Esophagus muscularis mucosa (tissue), 4 donors: ENCODE results near the gene RELA. TPM values are rescaled to one million over a fixed set of nuclear protein-coding genes. Genes with fewer than 3 reads are reported as not detected.

Experiments
- DNase-seq: peaks from one replicate; pipeline ENCODE4 v3.0.0-alpha.2; 2017; ENCODE audit errors: extremely low spot score
- H3K27ac ChIP-seq, 4 donors: fragments of 200-600 bp; sonication (generic); replicated peaks in 1 of 4; 1 replicate in 3 of 4; 2 replicates in 1 of 4; pipeline ENCODE4 v1.5.1; 2016 to 2019; ENCODE audit warnings: mild to moderate bottlenecking in 1 of 4
- H3K27me3 ChIP-seq, 4 donors: fragments of 200-600 bp; sonication (generic); one replicate each; pipeline versions ENCODE4 v1.5.1 to v1.6.0; 2016 to 2019
- H3K36me3 ChIP-seq, 4 donors: fragments of 200-600 bp; sonication (generic); one replicate each; pipeline ENCODE4 v1.5.1; 2016 to 2019
- H3K4me1 ChIP-seq, 4 donors: fragments of 200-600 bp; sonication (generic); one replicate each; pipeline ENCODE4 v1.5.1; 2016 to 2019
- H3K4me3 ChIP-seq, 4 donors: fragments of 200-600 bp; sonication (generic); 1 replicate in 2 of 4; 2 replicates in 2 of 4; pipeline ENCODE4 v1.5.1; 2016 to 2019; ENCODE audit warnings: mild to moderate bottlenecking in 4 of 4, moderate library complexity in 1 of 4
- H3K9me3 ChIP-seq, 4 donors: fragments of 200-600 bp; sonication (generic); 1 replicate in 3 of 4; 2 replicates in 1 of 4; pipeline ENCODE4 v1.5.1; 2016 to 2019
- EP300 ChIP-seq: sonication (generic); formaldehyde crosslinking; IDR thresholded peaks from one replicate; pipeline ENCODE4 v1.6.1; 2017; ENCODE audit warnings: antibody characterized with exemption
- POLR2A ChIP-seq: fragments of 450-650 bp; IDR thresholded peaks from one replicate; pipeline ENCODE4 v1.6.1; 2017; ENCODE audit warnings: antibody characterized with exemption, moderate library complexity, mild to moderate bottlenecking, low read depth
- POLR2AphosphoS5 ChIP-seq, 2 donors: sonication (generic); formaldehyde crosslinking; IDR thresholded peaks; one replicate each; pipeline ENCODE4 v1.6.1; 2017; ENCODE audit warnings: antibody characterized with exemption in 2 of 2
- WGBS: methylation state at CpG from one replicate; pipeline ENCODE4 v1.1.5; 2018; 5-methylcytosine and 5-hydroxymethylcytosine counted together
- intact Hi-C: fragments of 100-400 bp; cut with DNase I; formaldehyde crosslinking; loops from one replicate; pipeline ENCODE4 v1.15.1; 2023
- total RNA-seq, 4 donors: library from RNA; depleted of rRNA; stranded (reverse); fragments of >200 nt; gene quantifications; one replicate each; pipeline versions ENCODE4 v1.1.0 to v1.2.1, GENCODE V29; 2016
- TF ChIP-seq, protein P1 (sequence below), 3 experiments: fragments of 200-600 bp in 2 of 3; fragments of 450-650 bp in 1 of 3; sonication (generic) in 2 of 3; IDR thresholded peaks; one replicate each; pipeline ENCODE4 v1.5.1; 2017 to 2019; ENCODE audit warnings: antibody characterized with exemption in 3 of 3, mild to moderate bottlenecking in 2 of 3, moderate library complexity in 1 of 3

RELA gene
- total RNA-seq, 4 donors from 2014 or later: 51.5 to 84.6 (median 82.1) TPM

DNA sequence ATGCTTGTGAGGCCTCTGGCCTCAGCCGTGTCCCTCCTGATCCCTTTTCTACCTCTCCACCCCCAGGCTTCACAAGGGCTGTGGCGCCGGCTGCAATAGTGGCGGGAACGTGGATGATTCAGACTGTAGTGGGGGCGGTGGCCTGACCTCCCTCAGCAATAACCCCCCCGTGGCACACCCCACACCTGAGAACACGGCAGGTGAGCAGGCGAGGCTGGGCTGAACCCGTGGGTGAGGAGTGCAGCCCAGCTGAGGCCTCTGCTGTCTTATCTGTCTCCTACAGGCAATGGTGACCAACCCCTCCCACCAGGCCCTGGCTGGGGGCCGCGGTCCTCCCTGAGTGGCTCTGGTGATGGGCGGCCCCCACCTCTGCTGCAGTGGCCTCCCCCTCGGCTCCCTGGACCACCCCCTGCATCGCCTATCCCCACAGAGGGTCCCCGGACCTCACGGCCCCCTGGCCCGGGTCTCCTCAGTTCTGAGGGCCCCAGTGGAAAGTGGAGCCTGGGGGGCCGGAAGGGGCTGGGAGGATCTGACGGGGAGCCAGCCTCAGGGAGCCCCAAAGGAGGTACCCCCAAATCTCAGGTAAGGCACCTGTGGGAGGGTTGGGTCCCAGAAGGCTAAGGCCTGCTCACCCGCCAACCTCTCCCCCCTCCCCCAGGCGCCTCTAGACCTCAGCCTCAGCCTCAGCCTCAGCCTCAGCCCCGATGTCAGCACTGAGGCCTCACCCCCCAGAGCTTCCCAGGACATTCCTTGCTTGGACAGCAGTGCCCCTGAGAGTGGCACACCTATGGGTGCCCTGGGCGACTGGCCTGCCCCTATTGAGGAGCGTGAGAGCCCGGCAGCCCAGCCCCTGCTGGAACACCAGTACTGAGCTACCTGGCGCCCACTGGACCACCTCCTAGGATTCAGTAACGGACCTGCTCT, 26.3 kb downstream of the RELA start:
- Histone ChIP-seq H3K9me3 (no peaks in the 10 kb centered on the region), H3K27me3 (no peaks in the 10 kb centered on the region), H3K4me3 (no peak overlapping the region), H3K4me1 (peaks cover 41 to 52% (median 44%) of the 10 kb centered on the region in 4 donors), H3K27ac (peak overlapping the region; percentile 5 to 93 (median 87)), H3K36me3 (peaks cover 36 to 67% (median 65%) of the 10 kb centered on the region in 4 donors)
- DNase-seq: no peak
- TF ChIP-seq POLR2A (no peak), POLR2AphosphoS5 (IDR thresholded peaks at IDR 0.05) (no peak), EP300 (no peak)
- TF ChIP-seq, protein P1, sequence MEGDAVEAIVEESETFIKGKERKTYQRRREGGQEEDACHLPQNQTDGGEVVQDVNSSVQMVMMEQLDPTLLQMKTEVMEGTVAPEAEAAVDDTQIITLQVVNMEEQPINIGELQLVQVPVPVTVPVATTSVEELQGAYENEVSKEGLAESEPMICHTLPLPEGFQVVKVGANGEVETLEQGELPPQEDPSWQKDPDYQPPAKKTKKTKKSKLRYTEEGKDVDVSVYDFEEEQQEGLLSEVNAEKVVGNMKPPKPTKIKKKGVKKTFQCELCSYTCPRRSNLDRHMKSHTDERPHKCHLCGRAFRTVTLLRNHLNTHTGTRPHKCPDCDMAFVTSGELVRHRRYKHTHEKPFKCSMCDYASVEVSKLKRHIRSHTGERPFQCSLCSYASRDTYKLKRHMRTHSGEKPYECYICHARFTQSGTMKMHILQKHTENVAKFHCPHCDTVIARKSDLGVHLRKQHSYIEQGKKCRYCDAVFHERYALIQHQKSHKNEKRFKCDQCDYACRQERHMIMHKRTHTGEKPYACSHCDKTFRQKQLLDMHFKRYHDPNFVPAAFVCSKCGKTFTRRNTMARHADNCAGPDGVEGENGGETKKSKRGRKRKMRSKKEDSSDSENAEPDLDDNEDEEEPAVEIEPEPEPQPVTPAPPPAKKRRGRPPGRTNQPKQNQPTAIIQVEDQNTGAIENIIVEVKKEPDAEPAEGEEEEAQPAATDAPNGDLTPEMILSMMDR (IDR thresholded peaks at IDR 0.05): no peak
- intact Hi-C loops: no loop called here
- whole genome bisulfite sequencing: 84% methylated on average over 11 of the region's 28 CpGs

DNA sequence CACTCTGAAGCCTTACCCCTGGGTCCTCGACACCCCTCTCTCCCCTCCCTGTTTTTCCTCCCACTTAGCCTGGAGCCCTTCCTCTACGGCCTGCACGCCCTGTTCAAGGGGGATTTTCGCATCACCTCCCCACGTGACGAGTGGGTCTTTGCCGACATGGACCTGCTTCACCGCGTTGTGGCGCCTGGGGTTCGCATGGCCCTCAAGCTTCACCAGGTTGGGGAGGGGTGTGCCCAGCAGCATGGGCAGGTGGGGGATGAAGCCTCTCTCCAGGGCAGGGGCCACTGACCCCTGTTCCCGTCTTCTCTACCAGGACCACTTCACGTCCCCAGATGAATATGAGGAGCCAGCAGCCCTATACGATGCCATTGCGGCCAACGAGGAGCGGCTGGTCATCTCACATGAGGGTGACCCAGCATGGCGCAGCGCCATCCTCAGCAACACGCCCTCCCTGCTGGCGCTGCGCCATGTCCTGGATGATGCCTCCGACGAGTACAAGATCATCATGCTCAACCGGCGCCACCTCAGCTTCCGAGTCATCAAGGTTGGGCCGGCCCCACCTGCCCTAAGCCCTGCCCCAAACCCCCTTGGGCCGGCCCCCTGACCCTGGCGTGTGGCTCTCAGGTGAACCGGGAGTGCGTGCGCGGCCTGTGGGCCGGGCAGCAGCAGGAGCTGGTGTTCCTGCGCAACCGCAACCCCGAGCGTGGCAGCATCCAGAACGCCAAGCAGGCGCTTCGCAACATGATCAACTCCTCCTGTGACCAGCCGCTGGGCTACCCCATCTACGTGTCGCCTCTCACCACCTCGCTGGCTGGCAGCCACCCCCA, 27.6 kb downstream of the RELA start:
- no peak overlapping the region for H3K27ac ChIP-seq
- peaks cover 43 to 72% (median 71%) of the 10 kb centered on the region in 4 donors for H3K36me3 ChIP-seq
- WGBS: 90% methylated on average over 34 of the region's 46 CpGs
- no peak for DNase-seq
- H3K9me3 ChIP-seq: no peaks in the 10 kb centered on the region
- TF ChIP-seq, protein P1 (IDR thresholded peaks at IDR 0.05): no peak
- TF ChIP-seq POLR2AphosphoS5 (IDR thresholded peaks at IDR 0.05): no peak
- no peak for TF ChIP-seq POLR2A
- peaks cover 29 to 39% (median 31%) of the 10 kb centered on the region in 4 donors for H3K4me1 ChIP-seq
- H3K4me3 ChIP-seq: no peak overlapping the region
- no peaks in the 10 kb centered on the region for H3K27me3 ChIP-seq
- intact Hi-C loops: no loop called here

DNA sequence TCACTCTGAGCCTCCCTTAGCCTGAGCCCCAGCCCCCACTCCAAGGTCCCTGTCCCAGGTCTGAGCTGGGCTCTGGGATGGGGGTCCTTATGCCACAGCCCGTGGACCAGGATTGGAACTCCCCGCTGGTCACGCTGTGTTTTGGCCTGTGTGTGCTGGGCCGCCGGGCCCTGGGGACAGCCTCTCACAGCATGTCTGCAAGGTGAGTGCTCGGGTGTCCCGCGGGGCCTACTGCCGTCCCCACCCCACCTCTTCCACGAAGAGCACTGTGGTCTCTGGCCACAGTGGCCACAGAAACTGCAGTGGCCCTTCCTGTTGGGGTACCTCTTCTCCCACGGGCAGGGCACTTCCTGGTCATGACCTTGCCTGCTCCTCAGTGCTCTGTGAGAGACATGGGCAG, 28.3 kb downstream of the RELA start:
- Histone ChIP-seq H3K4me1 (peaks cover 22 to 32% (median 24%) of the 10 kb centered on the region in 4 donors), H3K36me3 (peaks cover 50 to 79% (median 78%) of the 10 kb centered on the region in 4 donors), H3K27me3 (no peaks in the 10 kb centered on the region), H3K4me3 (no peak overlapping the region), H3K9me3 (no peaks in the 10 kb centered on the region), H3K27ac (no peak overlapping the region)
- DNase-seq: no peak
- no peak for TF ChIP-seq POLR2A
- no peak for TF ChIP-seq POLR2AphosphoS5 (IDR thresholded peaks at IDR 0.05)
- TF ChIP-seq, protein P1 (IDR thresholded peaks at IDR 0.05): no peak
- TF ChIP-seq EP300: no peak
- intact Hi-C loops: no loop called here
- WGBS: 93% methylated on average over 11 of the region's 11 CpGs

DNA sequence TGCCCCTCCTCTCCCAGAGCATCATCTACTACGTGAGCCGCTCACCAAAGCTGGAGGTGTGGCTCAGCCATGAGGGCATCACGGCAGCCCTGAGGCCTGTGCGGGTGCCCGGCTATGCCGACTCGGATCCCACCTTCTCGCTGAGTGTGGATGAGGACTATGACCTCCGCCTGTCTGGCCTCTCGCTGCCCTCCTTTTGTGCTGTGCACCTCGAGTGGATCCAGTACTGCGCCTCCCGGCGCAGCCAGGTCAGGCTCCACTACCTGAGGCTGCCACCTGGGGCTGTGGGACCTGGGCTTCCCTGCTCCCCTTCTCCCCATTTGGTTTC, 28.6 kb downstream of the RELA start:
- H3K4me1 ChIP-seq: peaks cover 19 to 29% (median 21%) of the 10 kb centered on the region in 4 donors
- no peaks in the 10 kb centered on the region for H3K27me3 ChIP-seq
- H3K27ac ChIP-seq: no peak overlapping the region
- no peak overlapping the region for H3K4me3 ChIP-seq
- H3K9me3 ChIP-seq: no peaks in the 10 kb centered on the region
- DNase-seq: no peak
- TF ChIP-seq, protein P1 (IDR thresholded peaks at IDR 0.05): no peak
- TF ChIP-seq POLR2A (no peak), EP300 (no peak), POLR2AphosphoS5 (IDR thresholded peaks at IDR 0.05) (no peak)
- H3K36me3 ChIP-seq: peaks cover 54 to 82% (median 81%) of the 10 kb centered on the region in 4 donors
- intact Hi-C loops: no loop called here
- 89% methylated on average over 14 of the region's 14 CpGs for WGBS
